OCI-M1 (cell line): ENCODE measurements around the gene TLX2.

Experiments
- DNase-seq: peaks from one replicate; lab custom pipeline; 2025; lab: John Stamatoyannopoulos, UW

The TLX2 gene

GRCh38 chr2:74531666-74532065 lies 17.4 kb downstream of the TLX2 start:
- no peak for DNase-seq

- DNase-seq, result peak; percentile 39
Measured at GRCh38 chr2:74532222-74532621, 18.0 kb downstream of the TLX2 start.

GRCh38 chr2:74533464-74533863 lies 19.2 kb downstream of the TLX2 start:
- no peak for DNase-seq

- no peak for DNase-seq
Measured at GRCh38 chr2:74534411-74534810, 20.2 kb downstream of the TLX2 start.

GRCh38 chr2:74535440-74535965 lies 21.3 kb downstream of the TLX2 start:
- no peak for DNase-seq

GRCh38 chr2:74536166-74536950 lies 22.1 kb downstream of the TLX2 start:
- no peak for DNase-seq

- no peak for DNase-seq
Measured at GRCh38 chr2:74537140-74537539, 22.9 kb downstream of the TLX2 start.

GRCh38 chr2:74538881-74539339 lies 24.7 kb downstream of the TLX2 start:
- DNase-seq, result no peak

- DNase-seq, result no peak
Measured at GRCh38 chr2:74540291-74540690, 26.0 kb downstream of the TLX2 start.

GRCh38 chr2:74542978-74543377 lies 28.7 kb downstream of the TLX2 start:
- DNase-seq, result no peak

- no peak for DNase-seq
Measured at GRCh38 chr2:74544634-74545033, 30.4 kb downstream of the TLX2 start.

- no peak for DNase-seq
Measured at GRCh38 chr2:74546004-74546403, 31.8 kb downstream of the TLX2 start.

- DNase-seq, result no peak
Measured at GRCh38 chr2:74548285-74548899, 34.1 kb downstream of the TLX2 start.

GRCh38 chr2:74548900-74549826 lies 34.9 kb downstream of the TLX2 start:
- peak; percentile 64 for DNase-seq

GRCh38 chr2:74550231-74550630 lies 36.0 kb downstream of the TLX2 start:
- DNase-seq, result no peak

GRCh38 chr2:74551530-74551929 lies 37.3 kb downstream of the TLX2 start:
- DNase-seq, result no peak

- DNase-seq, result no peak
Measured at GRCh38 chr2:74551942-74552913, 38.0 kb downstream of the TLX2 start.

- DNase-seq, result no peak
Measured at GRCh38 chr2:74552914-74553811, 38.9 kb downstream of the TLX2 start.

- peak; percentile 86 for DNase-seq
Measured at GRCh38 chr2:74553892-74554819, 39.9 kb downstream of the TLX2 start, which contains the start of the genes DOK1 and LOXL3. Gene DOK1 (plus strand): TSS chr2:74554720. CDS start chr2:74554755, 35 bp downstream. Gene LOXL3 (minus strand): TSS chr2:74553942. CDS start chr2:74552634, 1,308 bp downstream.
